Stimulated activated memory B cell treated with anti-CD40 and anti-IgM and Interleukin-4, amounts not matched to agents 10 μg/mL and 1 μg/mL and 100 μg/mL, for 72 hours (primary cell): ENCODE data around the gene PLXDC1.

Experiments
- ATAC-seq: fragments of 150-1000 bp; cut with Tn5 transposase; 2 replicates; pipeline ENCODE4 v1.10.0; 2021
- H3K27ac Mint-ChIP-seq: one replicate; pipeline ENCODE4 v1.8.0; 2022; ENCODE audit warnings: mild to moderate bottlenecking, mixed read lengths
- H3K27me3 Mint-ChIP-seq: one replicate; pipeline ENCODE4 v1.8.0; 2022; ENCODE audit warnings: mixed read lengths
- H3K36me3 Mint-ChIP-seq: one replicate; pipeline ENCODE4 v1.8.0; 2022; ENCODE audit warnings: mixed read lengths
- H3K4me1 Mint-ChIP-seq: one replicate; pipeline ENCODE4 v1.8.0; 2022; ENCODE audit warnings: mixed read lengths
- H3K4me3 Mint-ChIP-seq: one replicate; pipeline ENCODE4 v1.8.0; 2022; ENCODE audit warnings: mild to moderate bottlenecking, moderate library complexity, mixed read lengths
- H3K9me3 Mint-ChIP-seq: one replicate; pipeline ENCODE4 v1.8.0; 2022; ENCODE audit warnings: mixed read lengths

The PLXDC1 gene

GRCh38 chr17:39191750-39192510, 40.5 kb upstream of the PLXDC1 start:
- peaks cover 12% of the 10 kb centered on the region for H3K4me1 Mint-ChIP-seq
- no peak for ATAC-seq
- H3K9me3 Mint-ChIP-seq: no peaks in the 10 kb centered on the region
- H3K27me3 Mint-ChIP-seq: no peaks in the 10 kb centered on the region
- peaks cover 15% of the 10 kb centered on the region for H3K36me3 Mint-ChIP-seq
- H3K27ac Mint-ChIP-seq: no peak overlapping the region
- H3K4me3 Mint-ChIP-seq: no peak overlapping the region

GRCh38 chr17:39187152-39187830, 35.9 kb upstream of the PLXDC1 start:
- H3K9me3 Mint-ChIP-seq: no peaks in the 10 kb centered on the region
- H3K4me1 Mint-ChIP-seq: no peaks in the 10 kb centered on the region
- no peak for ATAC-seq
- no peak overlapping the region for H3K27ac Mint-ChIP-seq
- peaks cover 38% of the 10 kb centered on the region for H3K36me3 Mint-ChIP-seq
- no peak overlapping the region for H3K4me3 Mint-ChIP-seq
- no peaks in the 10 kb centered on the region for H3K27me3 Mint-ChIP-seq

GRCh38 chr17:39186481-39187002, 35.1 kb upstream of the PLXDC1 start:
- Mint-ChIP-seq H3K27ac (no peak overlapping the region), H3K27me3 (no peaks in the 10 kb centered on the region), H3K4me1 (no peaks in the 10 kb centered on the region), H3K9me3 (no peaks in the 10 kb centered on the region), H3K36me3 (peaks cover 36% of the 10 kb centered on the region), H3K4me3 (no peak overlapping the region)
- no peak for ATAC-seq

- H3K4me3 Mint-ChIP-seq: no peak overlapping the region
- no peaks in the 10 kb centered on the region for H3K27me3 Mint-ChIP-seq
- no peak overlapping the region for H3K27ac Mint-ChIP-seq
- ATAC-seq: no peak
- no peaks in the 10 kb centered on the region for H3K9me3 Mint-ChIP-seq
- peaks cover 36% of the 10 kb centered on the region for H3K36me3 Mint-ChIP-seq
- H3K4me1 Mint-ChIP-seq: no peaks in the 10 kb centered on the region
These were observed 32.3 kb upstream of the PLXDC1 start for GRCh38 chr17:39183720-39184119.

- Mint-ChIP-seq H3K27me3 (no peaks in the 10 kb centered on the region), H3K9me3 (no peaks in the 10 kb centered on the region), H3K4me1 (no peaks in the 10 kb centered on the region), H3K36me3 (peaks cover 37% of the 10 kb centered on the region), H3K27ac (no peak overlapping the region), H3K4me3 (no peak overlapping the region)
- ATAC-seq: no peak
These were observed 31.6 kb upstream of the PLXDC1 start for GRCh38 chr17:39183045-39183444.

- Mint-ChIP-seq H3K27me3 (no peaks in the 10 kb centered on the region), H3K36me3 (peaks cover 44% of the 10 kb centered on the region), H3K4me1 (no peaks in the 10 kb centered on the region), H3K9me3 (no peaks in the 10 kb centered on the region), H3K27ac (no peak overlapping the region), H3K4me3 (no peak overlapping the region)
- ATAC-seq: no peak
These were observed 29.9 kb upstream of the PLXDC1 start for GRCh38 chr17:39181303-39181702.

GRCh38 chr17:39178536-39178935, 27.1 kb upstream of the PLXDC1 start:
- Mint-ChIP-seq H3K9me3 (no peaks in the 10 kb centered on the region), H3K27ac (no peak overlapping the region), H3K4me1 (peaks cover 12% of the 10 kb centered on the region), H3K4me3 (no peak overlapping the region), H3K36me3 (peaks cover 26% of the 10 kb centered on the region), H3K27me3 (peaks cover 11% of the 10 kb centered on the region)
- no peak for ATAC-seq

- peaks cover 19% of the 10 kb centered on the region for H3K36me3 Mint-ChIP-seq
- no peak overlapping the region for H3K4me3 Mint-ChIP-seq
- H3K4me1 Mint-ChIP-seq: peaks cover 12% of the 10 kb centered on the region
- H3K27me3 Mint-ChIP-seq: peaks cover 24% of the 10 kb centered on the region
- no peaks in the 10 kb centered on the region for H3K9me3 Mint-ChIP-seq
- no peak overlapping the region for H3K27ac Mint-ChIP-seq
- no peak for ATAC-seq
These were observed 25.8 kb upstream of the PLXDC1 start for GRCh38 chr17:39177256-39177655.

- Mint-ChIP-seq H3K27me3 (peaks cover 36% of the 10 kb centered on the region), H3K36me3 (peaks cover 19% of the 10 kb centered on the region), H3K9me3 (no peaks in the 10 kb centered on the region), H3K4me3 (peak overlapping the region; percentile 52), H3K27ac (peak overlapping the region; percentile 37), H3K4me1 (peaks cover 12% of the 10 kb centered on the region)
- ATAC-seq: no peak
These were observed 24.3 kb upstream of the PLXDC1 start for GRCh38 chr17:39175695-39176093.

GRCh38 chr17:39174920-39175694, 23.7 kb upstream of the PLXDC1 start:
- H3K4me3 Mint-ChIP-seq: peak overlapping the region; percentile 52
- H3K36me3 Mint-ChIP-seq: peaks cover 19% of the 10 kb centered on the region
- H3K9me3 Mint-ChIP-seq: no peaks in the 10 kb centered on the region
- peaks cover 42% of the 10 kb centered on the region for H3K27me3 Mint-ChIP-seq
- peak overlapping the region; percentile 37 for H3K27ac Mint-ChIP-seq
- peak; percentile 68 for ATAC-seq
- peaks cover 12% of the 10 kb centered on the region for H3K4me1 Mint-ChIP-seq

GRCh38 chr17:39173526-39174274, 22.3 kb upstream of the PLXDC1 start:
- H3K9me3 Mint-ChIP-seq: no peaks in the 10 kb centered on the region
- peaks cover 56% of the 10 kb centered on the region for H3K27me3 Mint-ChIP-seq
- no peak overlapping the region for H3K4me3 Mint-ChIP-seq
- H3K27ac Mint-ChIP-seq: no peak overlapping the region
- peaks cover 12% of the 10 kb centered on the region for H3K4me1 Mint-ChIP-seq
- ATAC-seq: no peak
- peaks cover 19% of the 10 kb centered on the region for H3K36me3 Mint-ChIP-seq

GRCh38 chr17:39173080-39173479, 21.6 kb upstream of the PLXDC1 start:
- Mint-ChIP-seq H3K27ac (no peak overlapping the region), H3K9me3 (no peaks in the 10 kb centered on the region), H3K36me3 (peaks cover 19% of the 10 kb centered on the region), H3K27me3 (peaks cover 62% of the 10 kb centered on the region), H3K4me3 (no peak overlapping the region), H3K4me1 (peaks cover 12% of the 10 kb centered on the region)
- no peak for ATAC-seq

GRCh38 chr17:39171933-39172332, 20.5 kb upstream of the PLXDC1 start:
- H3K36me3 Mint-ChIP-seq: peaks cover 7% of the 10 kb centered on the region
- no peak overlapping the region for H3K27ac Mint-ChIP-seq
- peaks cover 69% of the 10 kb centered on the region for H3K27me3 Mint-ChIP-seq
- peaks cover 20% of the 10 kb centered on the region for H3K4me1 Mint-ChIP-seq
- ATAC-seq: no peak
- no peaks in the 10 kb centered on the region for H3K9me3 Mint-ChIP-seq
- H3K4me3 Mint-ChIP-seq: no peak overlapping the region

GRCh38 chr17:39170558-39170957, 19.1 kb upstream of the PLXDC1 start:
- H3K4me1 Mint-ChIP-seq: peaks cover 33% of the 10 kb centered on the region
- no peak overlapping the region for H3K4me3 Mint-ChIP-seq
- H3K27ac Mint-ChIP-seq: no peak overlapping the region
- peaks cover 83% of the 10 kb centered on the region for H3K27me3 Mint-ChIP-seq
- no peak for ATAC-seq
- H3K9me3 Mint-ChIP-seq: no peaks in the 10 kb centered on the region
- no peaks in the 10 kb centered on the region for H3K36me3 Mint-ChIP-seq

- Mint-ChIP-seq H3K4me3 (no peak overlapping the region), H3K36me3 (no peaks in the 10 kb centered on the region), H3K27ac (no peak overlapping the region), H3K27me3 (peaks cover 86% of the 10 kb centered on the region), H3K9me3 (no peaks in the 10 kb centered on the region), H3K4me1 (peaks cover 28% of the 10 kb centered on the region)
- ATAC-seq: no peak
These were observed 18.7 kb upstream of the PLXDC1 start for GRCh38 chr17:39170109-39170508.
